Measurements from ENCODE around the gene TAAR8.
"Not testable (repeated sequence)": the region's sequence is repeated elsewhere in the genome, so short reads cannot be mapped to it uniquely, and the experiment has no call there.

- TF ChIP-seq EZH2 (IDR thresholded peaks at IDR 0.05; ENCODE audit: low read length); CTCF (optimal IDR thresholded peaks at IDR 0.05 in 1 of 3, IDR thresholded peaks at IDR 0.05 in 1 of 3, conservative IDR thresholded peaks at IDR 0.05 in 1 of 3; ENCODE audit: extremely low read depth in 1 of 3, insufficient read depth in 2 of 3, low read length in 3 of 3): not testable (repeated sequence)
Observed at GRCh38 chr6:132534546-132534945, 17.9 kb upstream of the TAAR8 start.

Data from keratinocyte (primary cell).